HG02885 (cell line): Measurements from ENCODE around the gene DDX25.

Experiments
- ATAC-seq: cut with Tn5 transposase; IDR thresholded peaks from one replicate; pipeline ENCODE4 v1.9.1; 2021; ENCODE audit warnings: mild to moderate bottlenecking; ENCODE audit not compliant: unreplicated experiment, poor library complexity

Gene DDX25

GRCh38 chr11:125948278-125949051, 44.2 kb downstream of the DDX25 start:
- ATAC-seq, result no peak

- no peak for ATAC-seq
Observed at GRCh38 chr11:125949271-125950177, 45.2 kb downstream of the DDX25 start.

- no peak for ATAC-seq
Observed at GRCh38 chr11:125950178-125950490, 45.8 kb downstream of the DDX25 start.

GRCh38 chr11:125950696-125951651, 46.7 kb downstream of the DDX25 start:
- ATAC-seq, result no peak

- ATAC-seq, result no peak
Observed at GRCh38 chr11:125951731-125952130, 47.4 kb downstream of the DDX25 start.

- ATAC-seq, result no peak
Observed at GRCh38 chr11:125952559-125952958, 48.3 kb downstream of the DDX25 start.

GRCh38 chr11:125952973-125953372, 48.7 kb downstream of the DDX25 start:
- ATAC-seq, result no peak

GRCh38 chr11:125953401-125953935, 49.2 kb downstream of the DDX25 start:
- no peak for ATAC-seq

- ATAC-seq, result no peak
Observed at GRCh38 chr11:125954123-125954944, 50.0 kb downstream of the DDX25 start.

- ATAC-seq, result no peak
Observed at GRCh38 chr11:125954945-125955640, 50.8 kb downstream of the DDX25 start.

GRCh38 chr11:125955856-125956255, 51.5 kb downstream of the DDX25 start:
- ATAC-seq, result no peak

- ATAC-seq, result no peak
Observed at GRCh38 chr11:125956391-125957134, 52.3 kb downstream of the DDX25 start.

GRCh38 chr11:125957618-125958332, 53.5 kb downstream of the DDX25 start:
- no peak for ATAC-seq

- ATAC-seq, result no peak
Observed at GRCh38 chr11:125958872-125959400, 54.6 kb downstream of the DDX25 start.

- no peak for ATAC-seq
Observed at GRCh38 chr11:125959511-125959910, 55.2 kb downstream of the DDX25 start.

- ATAC-seq, result no peak
Observed at GRCh38 chr11:125959931-125960330, 55.6 kb downstream of the DDX25 start.

- ATAC-seq, result no peak
Observed at GRCh38 chr11:125960771-125961170, 56.5 kb downstream of the DDX25 start.
